Measurements from ENCODE around the gene LPP.

LPP gene

GRCh38 chr3:188914552-188914951, 760.6 kb downstream of the LPP start:
- H3K27me3 ChIP-seq (ENCODE audit: insufficient read depth, poor library complexity, severe bottlenecking): no peaks in the 10 kb centered on the region
- H3K4me1 ChIP-seq (ENCODE audit: insufficient read depth, poor library complexity, severe bottlenecking): no peaks in the 10 kb centered on the region
- H3K4me3 ChIP-seq (ENCODE audit: severe bottlenecking): no peak overlapping the region
- ATAC-seq (ENCODE audit: low read depth) (no peak), DNase-seq (ENCODE audit: low spot score) (no peak)
- no peaks in the 10 kb centered on the region for H3K36me3 ChIP-seq (ENCODE audit: low read depth)
- no peak overlapping the region for H3K27ac ChIP-seq (ENCODE audit: poor library complexity, severe bottlenecking)
- TF ChIP-seq CTCF (IDR thresholded peaks at IDR 0.05; ENCODE audit: poor library complexity, severe bottlenecking): no peak
- H3K9me3 ChIP-seq (ENCODE audit: severe bottlenecking): no peaks in the 10 kb centered on the region

- Histone ChIP-seq H3K9me3 (ENCODE audit: severe bottlenecking) (no peaks in the 10 kb centered on the region), H3K36me3 (ENCODE audit: low read depth) (no peaks in the 10 kb centered on the region), H3K4me1 (ENCODE audit: insufficient read depth, poor library complexity, severe bottlenecking) (no peaks in the 10 kb centered on the region), H3K27ac (ENCODE audit: poor library complexity, severe bottlenecking) (no peak overlapping the region), H3K4me3 (ENCODE audit: severe bottlenecking) (no peak overlapping the region), H3K27me3 (ENCODE audit: insufficient read depth, poor library complexity, severe bottlenecking) (no peaks in the 10 kb centered on the region)
- TF ChIP-seq CTCF (IDR thresholded peaks at IDR 0.05; ENCODE audit: poor library complexity, severe bottlenecking): no peak
- DNase-seq (ENCODE audit: low spot score) (no peak), ATAC-seq (ENCODE audit: low read depth) (no peak)
Observed at GRCh38 chr3:188915127-188915526, 761.2 kb downstream of the LPP start.

- H3K4me1 ChIP-seq (ENCODE audit: insufficient read depth, poor library complexity, severe bottlenecking): no peaks in the 10 kb centered on the region
- H3K27me3 ChIP-seq (ENCODE audit: insufficient read depth, poor library complexity, severe bottlenecking): no peaks in the 10 kb centered on the region
- no peak overlapping the region for H3K4me3 ChIP-seq (ENCODE audit: severe bottlenecking)
- no peak overlapping the region for H3K27ac ChIP-seq (ENCODE audit: poor library complexity, severe bottlenecking)
- no peaks in the 10 kb centered on the region for H3K36me3 ChIP-seq (ENCODE audit: low read depth)
- H3K9me3 ChIP-seq (ENCODE audit: severe bottlenecking): no peaks in the 10 kb centered on the region
- no peak for TF ChIP-seq CTCF (IDR thresholded peaks at IDR 0.05; ENCODE audit: poor library complexity, severe bottlenecking)
- no peak for DNase-seq (ENCODE audit: low spot score)
- no peak for ATAC-seq (ENCODE audit: low read depth)
Observed at GRCh38 chr3:188916934-188917401, 763.0 kb downstream of the LPP start.

GRCh38 chr3:188918093-188918492, 764.1 kb downstream of the LPP start:
- TF ChIP-seq CTCF (IDR thresholded peaks at IDR 0.05; ENCODE audit: poor library complexity, severe bottlenecking): no peak
- H3K27ac ChIP-seq (ENCODE audit: poor library complexity, severe bottlenecking): no peak overlapping the region
- no peaks in the 10 kb centered on the region for H3K9me3 ChIP-seq (ENCODE audit: severe bottlenecking)

GRCh38 chr3:188923671-188924070, 769.7 kb downstream of the LPP start:
- Histone ChIP-seq H3K27ac (ENCODE audit: poor library complexity, severe bottlenecking) (no peak overlapping the region), H3K9me3 (ENCODE audit: severe bottlenecking) (no peaks in the 10 kb centered on the region), H3K4me3 (ENCODE audit: severe bottlenecking) (no peak overlapping the region), H3K27me3 (ENCODE audit: insufficient read depth, poor library complexity, severe bottlenecking) (no peaks in the 10 kb centered on the region), H3K4me1 (ENCODE audit: insufficient read depth, poor library complexity, severe bottlenecking) (no peaks in the 10 kb centered on the region), H3K36me3 (ENCODE audit: low read depth) (no peaks in the 10 kb centered on the region)
- TF ChIP-seq CTCF (IDR thresholded peaks at IDR 0.05; ENCODE audit: poor library complexity, severe bottlenecking): no peak
- DNase-seq (ENCODE audit: low spot score): no peak
- ATAC-seq (ENCODE audit: low read depth): no peak

More at GRCh38 chr3:188918093-188918492, 764.1 kb downstream of the LPP start:
- DNase-seq (ENCODE audit: low spot score): no peak
- H3K4me1 ChIP-seq (ENCODE audit: insufficient read depth, poor library complexity, severe bottlenecking): no peaks in the 10 kb centered on the region
- no peak for ATAC-seq (ENCODE audit: low read depth)
- H3K27me3 ChIP-seq (ENCODE audit: insufficient read depth, poor library complexity, severe bottlenecking): no peaks in the 10 kb centered on the region
- no peak overlapping the region for H3K4me3 ChIP-seq (ENCODE audit: severe bottlenecking)
- H3K36me3 ChIP-seq (ENCODE audit: low read depth): no peaks in the 10 kb centered on the region
